HG03558 (cell line): ENCODE results near the gene ARL4A.
"Not testable (repeated sequence)": the region's sequence is repeated elsewhere in the genome, so short reads cannot be mapped to it uniquely, and the experiment has no call there.

Experiments
- ATAC-seq: cut with Tn5 transposase; IDR thresholded peaks from one replicate; pipeline ENCODE4 v1.9.1; 2021; ENCODE audit warnings: moderate number of reproducible peaks; ENCODE audit not compliant: unreplicated experiment; ENCODE audit errors: extremely low read depth

Gene ARL4A, protein sequence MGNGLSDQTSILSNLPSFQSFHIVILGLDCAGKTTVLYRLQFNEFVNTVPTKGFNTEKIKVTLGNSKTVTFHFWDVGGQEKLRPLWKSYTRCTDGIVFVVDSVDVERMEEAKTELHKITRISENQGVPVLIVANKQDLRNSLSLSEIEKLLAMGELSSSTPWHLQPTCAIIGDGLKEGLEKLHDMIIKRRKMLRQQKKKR

DNA sequence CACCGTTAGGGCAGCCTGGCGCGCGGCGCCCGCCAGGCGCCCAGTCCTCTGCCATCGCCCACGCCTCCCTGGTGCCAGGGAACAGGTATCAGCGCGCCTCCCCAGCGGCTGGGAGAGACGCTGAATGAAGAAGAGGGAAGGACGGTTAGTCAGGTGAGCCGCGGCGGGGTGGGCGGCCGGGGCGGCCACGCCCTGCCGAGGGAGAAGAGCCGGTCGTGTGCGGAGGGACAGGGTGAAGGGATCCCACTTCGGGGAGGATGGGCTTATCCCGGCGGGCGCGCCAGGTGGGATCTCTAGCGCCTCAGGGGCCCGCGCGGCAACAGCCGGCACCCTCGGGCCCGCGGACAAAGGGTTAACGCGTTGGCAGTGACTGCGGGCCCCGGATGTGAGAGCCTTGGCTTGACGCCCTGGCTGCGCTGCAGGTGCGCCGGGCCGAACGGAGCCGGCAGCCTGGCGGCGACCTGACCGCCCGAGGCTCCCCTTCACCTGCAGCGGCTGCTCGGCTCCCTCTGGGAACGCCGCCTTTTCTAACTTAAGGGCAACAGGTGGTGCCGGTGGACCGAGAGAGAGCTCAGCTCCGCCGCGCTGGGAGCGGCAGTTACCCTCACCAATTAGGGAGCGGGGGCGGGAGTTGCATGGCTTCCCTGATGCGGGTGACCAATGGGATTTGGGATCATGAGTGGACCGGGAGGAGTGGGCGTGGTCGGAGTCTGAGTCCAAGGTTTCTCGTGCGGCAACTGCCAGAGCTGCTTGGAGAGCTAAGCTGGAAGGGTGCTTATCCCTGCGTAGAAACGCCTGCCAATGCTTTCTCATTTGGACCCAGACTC lies at the start of gene ARL4A:
Gene ARL4A, plus strand, starts transcription at position 743 of the 827 bp plus-strand sequence. CDS start 622 bp downstream, outside the sequence.
- peak; percentile 61 for ATAC-seq

DNA sequence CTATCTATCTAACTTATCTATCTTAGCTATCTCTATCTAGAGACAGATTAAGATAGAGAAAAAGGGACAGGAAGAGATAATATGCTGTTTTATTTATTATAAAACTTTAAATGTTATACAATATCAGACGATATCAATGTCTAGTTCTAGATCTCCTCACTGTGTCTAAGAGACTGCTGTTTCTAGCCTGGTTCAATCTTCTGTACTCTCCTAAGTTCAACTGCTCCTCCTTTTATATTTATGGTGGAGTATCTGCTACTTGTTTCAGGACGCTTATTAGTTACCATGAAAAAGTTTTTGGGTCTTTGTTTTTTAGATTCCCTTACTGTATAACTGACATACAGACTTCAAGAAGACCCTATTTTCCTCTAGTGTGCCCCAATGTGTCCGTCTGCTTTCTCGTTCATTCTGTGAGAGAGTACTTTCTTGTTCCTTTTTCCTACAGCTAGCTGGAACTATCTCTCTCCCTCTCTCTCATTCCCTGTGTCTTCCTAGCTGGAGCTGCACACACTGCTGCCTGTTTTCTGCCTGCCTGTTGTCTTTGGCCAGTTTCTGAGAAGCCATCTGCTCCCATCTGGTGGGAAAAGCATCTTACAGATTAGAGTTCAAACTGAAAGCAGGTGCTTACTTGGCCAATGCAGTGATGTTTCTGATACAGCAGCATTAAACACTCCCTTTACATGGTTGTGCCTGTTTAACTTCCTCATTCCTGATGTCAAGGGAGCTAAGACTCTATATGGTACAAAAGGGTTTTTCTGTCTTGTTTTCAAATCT lies 49.4 kb upstream of the ARL4A start:
- peak; percentile 48 for ATAC-seq

DNA sequence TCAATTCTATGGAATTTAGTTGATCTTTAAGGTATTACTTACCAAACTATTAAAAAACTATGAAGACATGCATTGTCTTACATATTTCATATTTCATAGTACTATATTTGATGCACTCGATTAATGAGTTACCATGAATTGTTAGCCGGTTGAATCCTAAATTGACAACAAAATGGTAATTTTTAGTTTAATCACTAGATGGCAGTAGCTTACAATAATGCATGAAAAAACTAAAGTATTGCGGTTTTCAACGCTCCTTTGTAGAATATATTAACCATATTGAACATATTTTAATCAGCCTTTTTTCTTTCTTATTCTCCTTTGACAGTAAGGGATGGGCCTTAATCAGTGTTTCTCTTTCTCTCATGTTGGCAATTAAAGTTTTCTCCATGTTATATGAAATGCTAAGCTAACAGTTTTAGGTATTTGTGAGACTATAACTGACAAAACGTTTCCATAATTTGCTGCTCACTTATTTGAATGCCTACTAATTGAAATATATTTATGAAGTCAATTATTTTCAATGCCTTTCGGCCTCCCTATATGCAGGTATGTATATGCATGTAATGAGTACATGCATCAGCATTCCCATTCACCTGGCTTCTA lies 48.5 kb upstream of the ARL4A start:
- no peak for ATAC-seq

DNA sequence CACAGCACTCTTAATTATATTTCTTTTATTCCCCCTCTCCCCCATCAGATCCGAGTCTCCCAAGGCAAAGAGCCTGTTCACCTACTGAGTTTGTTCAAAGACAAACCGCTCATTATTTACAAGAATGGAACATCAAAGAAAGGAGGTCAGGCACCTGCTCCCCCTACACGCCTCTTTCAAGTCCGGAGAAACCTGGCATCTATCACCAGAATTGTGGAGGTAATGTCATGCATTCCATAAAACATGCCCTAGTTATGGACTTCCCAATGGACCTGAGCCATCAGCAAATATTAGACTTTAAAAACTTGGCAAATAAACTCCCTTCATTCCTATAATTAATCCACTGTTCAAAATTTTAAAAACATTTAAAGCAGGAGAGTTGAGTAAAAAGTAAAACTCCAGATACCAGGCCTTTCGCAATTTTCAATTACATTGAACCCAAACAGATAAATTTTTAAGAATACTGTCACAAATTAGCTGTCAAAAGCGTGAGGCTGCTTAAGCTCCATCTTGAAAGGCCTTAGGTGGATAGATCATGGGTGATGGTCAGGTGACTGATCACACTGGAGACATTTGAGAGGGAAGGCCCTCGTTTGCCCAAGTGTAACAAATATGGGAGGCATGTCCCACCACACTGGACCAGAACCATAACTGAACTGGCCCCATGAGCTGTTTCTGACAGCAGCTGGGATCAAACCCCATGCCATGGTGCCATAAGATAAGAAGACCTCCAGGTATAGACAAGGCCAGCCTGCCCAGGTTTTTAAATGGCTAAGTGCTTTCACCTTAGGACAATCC lies 46.9 kb upstream of the ARL4A start:
- ATAC-seq: no peak

DNA sequence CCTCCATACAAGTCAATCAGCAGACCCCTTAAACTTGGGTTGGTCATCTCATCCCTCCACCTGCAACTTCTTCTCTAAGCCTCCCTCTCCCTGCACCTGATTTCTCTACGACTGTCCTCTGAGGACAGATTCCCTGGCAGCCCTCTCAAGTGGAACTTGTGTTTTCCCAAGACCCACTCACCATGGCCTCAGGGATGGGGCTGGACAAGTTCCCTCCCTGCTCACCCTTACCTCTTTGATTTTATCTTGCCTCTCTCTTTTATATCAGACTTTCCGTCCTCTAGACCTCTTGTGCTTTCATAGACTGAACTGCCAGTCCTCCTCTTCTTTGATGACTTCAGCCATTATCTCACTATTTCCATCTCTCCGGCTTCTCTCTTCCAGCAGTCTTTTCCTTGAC lies 46.2 kb upstream of the ARL4A start:
- ATAC-seq: no peak

DNA sequence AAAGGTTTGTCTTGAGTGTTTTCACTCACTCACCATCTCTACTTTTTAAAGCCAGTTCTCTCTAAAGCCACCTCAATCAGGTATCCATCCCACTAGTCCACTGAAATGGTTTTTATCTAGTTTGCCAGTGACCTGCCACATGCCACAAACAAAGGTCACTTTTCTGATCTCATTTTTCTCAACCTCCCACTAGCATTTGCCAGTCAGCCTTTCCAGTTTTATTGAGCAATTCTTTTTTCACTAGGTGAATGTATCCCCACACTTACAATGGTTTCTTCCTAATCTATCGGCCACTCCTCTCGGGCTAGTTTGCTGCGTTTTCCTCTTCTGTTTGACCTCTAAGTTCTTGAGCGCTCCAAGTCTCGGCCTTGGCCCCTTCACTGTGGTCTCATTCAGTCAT lies 44.9 kb upstream of the ARL4A start:
- ATAC-seq: no peak

DNA sequence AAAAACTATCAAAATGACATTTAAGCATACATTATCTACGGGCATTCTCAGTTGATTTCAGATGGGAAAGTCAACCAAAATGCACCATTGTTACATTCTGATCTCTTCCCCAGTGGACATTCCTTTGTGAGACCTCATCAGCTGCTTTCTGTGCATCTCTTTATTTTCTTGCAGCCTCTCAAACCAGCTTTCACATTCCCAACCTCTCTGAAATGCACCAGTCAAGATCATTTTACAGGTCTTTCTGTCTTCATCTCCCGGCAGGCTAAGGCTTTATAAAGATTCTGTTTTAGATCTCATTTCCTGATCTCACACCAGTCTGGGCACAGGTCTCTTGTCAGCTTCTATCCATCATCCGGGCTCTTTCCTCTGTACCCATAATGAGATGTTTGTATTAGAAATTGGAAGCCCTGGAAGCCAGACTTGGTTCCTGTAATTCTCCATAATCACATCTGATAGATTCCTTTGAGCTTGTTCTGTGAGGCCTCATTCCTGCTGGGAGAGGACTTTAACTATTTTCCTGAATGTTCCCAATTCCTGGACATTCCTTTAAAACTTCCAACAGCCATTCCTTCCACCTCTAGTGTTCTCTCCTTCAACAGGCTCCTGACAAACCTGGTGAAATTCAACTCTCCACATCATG lies 44.3 kb upstream of the ARL4A start:
- ATAC-seq: no peak

DNA sequence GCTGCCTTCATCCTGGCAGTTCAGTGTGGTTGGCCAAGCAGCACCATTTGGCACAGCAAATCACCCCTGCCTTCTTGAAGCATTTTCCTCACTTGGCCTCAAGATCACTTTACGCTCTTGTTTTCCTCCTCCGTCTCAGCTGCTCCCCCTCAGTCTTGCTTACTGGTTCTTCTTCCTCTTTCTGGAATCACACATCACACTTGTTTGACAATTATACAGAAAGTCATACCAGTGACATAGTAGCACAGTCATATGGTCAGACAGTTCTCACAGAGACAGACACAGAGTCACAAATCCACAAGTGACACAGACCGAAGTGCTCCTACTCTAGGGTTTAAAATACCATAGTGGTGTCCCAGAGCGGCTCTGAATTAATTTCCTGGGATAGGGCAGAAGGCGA lies 43.8 kb upstream of the ARL4A start:
- no peak for ATAC-seq

DNA sequence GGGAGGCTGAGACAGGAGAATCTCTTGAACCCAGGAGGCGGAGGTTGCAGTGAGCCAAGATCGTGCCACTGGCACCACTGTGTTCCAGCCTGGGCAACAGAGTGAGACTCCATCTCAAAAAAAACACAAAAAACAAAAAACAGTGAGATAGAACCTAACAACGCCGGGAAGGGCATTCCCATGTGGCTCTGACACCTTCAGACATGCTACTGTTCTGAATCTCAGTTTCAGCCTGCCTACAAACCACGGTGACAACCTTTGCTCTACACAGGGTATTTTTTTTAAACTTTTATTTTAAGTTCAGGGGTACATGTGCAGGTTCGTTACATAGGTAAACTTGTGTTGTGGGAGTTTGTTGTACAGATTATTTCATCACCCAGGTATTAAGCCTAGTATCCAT lies 42.2 kb upstream of the ARL4A start:
- not testable (repeated sequence) for ATAC-seq

DNA sequence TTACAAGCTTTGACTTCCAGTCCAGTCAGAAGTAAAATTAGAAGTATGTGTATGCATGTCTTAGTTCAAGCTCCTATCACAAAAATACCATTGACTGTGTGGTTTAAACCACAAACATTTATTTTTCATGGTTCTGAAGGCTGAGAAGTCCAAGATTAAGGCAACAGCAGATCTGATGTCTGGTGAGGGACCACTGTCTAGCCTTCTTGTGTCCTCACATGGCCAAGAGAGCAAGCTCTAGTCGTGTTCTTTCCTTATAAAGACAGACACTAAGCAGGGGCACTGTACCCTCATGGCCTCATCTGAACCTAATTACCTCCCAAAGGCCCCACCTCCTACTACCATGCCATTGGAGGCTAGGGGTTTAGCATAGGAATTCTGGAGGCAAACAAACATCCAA lies 41.3 kb upstream of the ARL4A start:
- no peak for ATAC-seq

DNA sequence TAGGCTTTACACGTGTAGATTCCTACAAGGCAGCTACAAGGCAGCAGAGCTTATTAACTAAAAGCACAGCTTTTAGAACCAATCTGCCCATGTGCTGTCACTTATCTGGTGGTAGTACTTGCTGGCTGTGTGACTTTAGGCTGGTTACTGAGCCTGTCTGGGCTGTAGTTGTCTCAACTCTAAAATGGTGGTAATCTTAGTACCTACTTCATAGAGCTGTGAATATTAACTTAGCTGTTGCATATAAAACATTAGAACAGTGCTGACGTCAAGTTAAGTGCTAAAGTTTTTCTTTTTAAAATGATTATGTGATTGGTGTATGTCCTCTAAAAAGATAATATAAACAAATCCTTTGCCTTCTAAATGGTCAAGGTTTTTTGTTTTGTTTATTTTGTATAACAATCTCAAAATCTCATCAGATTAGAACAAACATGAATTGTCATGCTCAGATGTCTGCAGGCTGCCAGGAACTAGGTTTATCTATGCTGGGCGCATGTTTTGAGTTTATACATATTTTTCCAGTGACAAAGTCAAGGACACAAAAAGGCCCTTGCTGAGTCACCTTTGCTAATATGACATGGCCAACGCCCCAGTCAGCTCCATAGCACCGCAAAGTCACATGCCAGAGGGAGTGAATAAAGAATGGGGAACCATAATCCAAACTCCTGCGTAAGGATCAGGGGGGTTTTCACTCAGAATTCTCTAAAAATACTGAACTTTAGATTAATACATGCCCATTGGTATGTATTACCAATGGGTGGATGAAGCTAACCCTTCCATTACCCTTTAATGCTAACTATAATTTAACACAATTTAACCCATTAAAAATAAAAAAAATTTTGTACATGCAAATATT lies 39.8 kb upstream of the ARL4A start:
- ATAC-seq: no peak

DNA sequence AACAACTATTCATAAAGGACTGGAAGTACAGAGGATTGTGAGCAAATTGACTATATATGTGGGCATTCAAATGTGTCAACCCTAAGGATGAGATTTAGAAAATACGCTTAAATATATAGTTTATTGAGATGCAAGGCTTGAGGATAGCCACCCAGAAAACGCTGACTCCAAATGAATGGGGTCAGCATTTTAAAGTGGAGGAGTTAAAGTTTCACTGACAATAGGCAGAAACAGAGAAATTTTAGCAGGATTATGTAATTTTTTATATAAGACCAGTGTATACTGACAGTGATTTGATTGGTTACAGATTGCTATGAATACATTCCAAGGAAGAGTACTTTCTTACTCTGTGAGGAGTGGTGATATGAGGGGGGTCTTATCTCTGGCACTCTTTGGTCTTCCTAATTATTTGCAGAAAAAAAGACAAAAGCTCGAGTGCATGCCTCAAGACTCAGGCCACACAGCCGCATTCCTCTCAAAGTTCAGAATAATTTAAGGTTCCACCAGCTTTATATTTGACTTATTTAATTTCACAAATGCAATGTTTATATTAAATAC lies 38.6 kb upstream of the ARL4A start:
- no peak for ATAC-seq

DNA sequence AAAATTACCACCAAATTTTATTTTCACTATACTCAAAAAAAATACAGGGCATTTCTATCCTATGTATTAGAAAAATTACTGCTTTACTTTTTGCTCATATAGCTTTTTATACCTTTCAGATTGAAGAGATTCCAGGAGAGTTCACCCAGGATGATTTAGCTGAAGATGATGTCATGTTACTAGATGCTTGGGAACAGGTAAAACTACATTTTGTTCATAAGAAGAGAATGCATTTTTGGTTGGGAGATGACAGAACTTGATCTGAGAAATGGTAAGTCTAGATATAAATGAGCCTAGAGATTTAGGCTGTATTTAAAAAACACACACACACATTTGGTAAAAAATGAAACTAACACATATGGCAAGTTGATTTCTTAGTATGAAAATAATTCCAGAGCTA lies 38.1 kb upstream of the ARL4A start:
- no peak for ATAC-seq

DNA sequence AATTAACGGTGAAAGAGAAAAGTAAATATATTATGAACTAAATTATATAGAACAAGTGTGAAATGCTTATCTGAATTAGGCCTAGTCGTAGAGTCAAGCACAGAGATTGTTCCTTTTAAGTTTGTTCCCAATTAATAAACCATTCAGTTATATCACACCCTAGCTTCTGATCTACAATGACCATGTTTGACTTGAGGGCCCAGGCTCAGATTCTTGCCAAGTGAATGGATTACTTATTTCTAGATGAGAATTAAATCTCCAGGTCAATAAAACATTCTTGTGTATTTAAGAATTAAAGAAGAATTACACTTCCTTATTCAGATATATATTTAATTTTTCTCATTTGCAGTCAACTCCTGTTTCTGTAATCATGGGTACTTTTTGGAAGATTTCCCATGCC lies 37.4 kb upstream of the ARL4A start:
- ATAC-seq: no peak

DNA sequence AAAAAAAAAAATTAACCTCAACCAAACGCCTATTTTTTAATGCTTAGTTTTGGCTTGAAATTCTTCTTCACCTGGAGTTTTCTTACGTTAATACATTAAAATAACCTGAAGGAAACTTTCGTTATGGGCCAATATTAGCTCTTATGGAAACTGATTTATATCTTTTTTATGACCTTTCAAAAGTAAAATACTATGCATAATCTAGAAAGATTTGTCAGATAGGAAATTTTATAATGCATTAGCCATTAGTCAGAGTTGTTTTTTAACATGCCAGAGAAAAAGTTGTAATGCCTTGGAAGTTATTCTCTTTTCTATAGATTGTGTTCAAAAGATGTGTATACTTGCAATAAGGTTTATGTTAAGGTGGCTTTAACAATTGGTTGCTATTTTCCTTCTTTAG lies 34.3 kb upstream of the ARL4A start:
- no peak for ATAC-seq

DNA sequence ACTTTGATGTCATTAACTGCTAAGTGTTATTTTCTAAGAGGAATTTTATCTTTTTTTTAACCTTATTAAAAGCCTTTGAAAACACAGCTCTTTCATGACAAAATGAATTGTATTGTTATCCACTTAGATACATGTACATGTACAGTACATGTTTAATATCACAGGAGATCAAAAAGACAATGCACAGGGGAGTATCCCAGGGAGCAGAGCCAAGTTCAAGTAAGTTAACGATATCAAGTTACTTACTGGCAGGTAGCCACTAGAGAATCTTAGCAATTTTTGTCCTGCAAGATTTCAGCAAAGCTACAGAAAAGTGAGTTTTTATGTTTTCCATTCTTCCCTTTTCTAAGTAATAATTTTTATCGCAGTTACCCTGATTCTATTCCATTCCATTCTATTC lies 33.9 kb upstream of the ARL4A start:
- no peak for ATAC-seq

DNA sequence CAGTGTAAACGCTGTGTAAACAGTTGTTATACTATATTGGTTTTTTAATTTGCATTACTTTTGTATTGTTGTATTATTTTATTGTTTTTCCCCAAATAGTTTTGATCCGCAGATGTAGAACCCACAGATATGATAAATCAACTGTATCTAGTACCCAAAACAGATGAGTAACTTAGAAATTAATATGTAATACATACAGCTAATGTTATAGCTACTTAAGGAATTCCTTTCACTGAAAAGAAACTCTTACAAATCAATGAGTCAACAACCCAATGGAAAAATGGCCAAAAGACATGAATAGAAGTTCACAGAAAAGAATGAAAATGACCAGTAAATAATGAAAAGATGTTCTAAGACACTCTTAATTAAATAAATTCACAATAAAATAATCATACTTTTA lies 32.3 kb upstream of the ARL4A start:
- no peak for ATAC-seq

DNA sequence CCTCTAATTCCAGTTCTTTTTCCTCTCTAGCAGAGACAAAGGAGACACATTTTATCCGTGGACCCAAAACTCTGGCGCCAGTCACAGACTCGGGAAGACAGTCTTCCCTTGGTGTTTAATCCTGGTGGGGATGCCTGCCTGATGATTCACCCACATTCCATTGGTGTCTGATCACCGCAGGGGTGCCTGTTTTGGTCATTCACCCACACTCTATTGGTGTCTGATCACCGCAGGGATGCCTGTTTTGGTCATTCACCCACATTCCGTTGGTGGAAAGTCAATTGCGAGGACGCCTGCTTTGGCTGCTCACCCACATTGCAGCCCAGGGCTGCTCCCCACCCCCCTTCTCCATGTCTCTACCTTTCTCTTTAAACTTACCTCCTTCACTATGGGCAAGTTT lies 27.0 kb upstream of the ARL4A start:
- not testable (repeated sequence) for ATAC-seq
